Measurements from ENCODE around the gene SGTA. TPM values are rescaled to one million over a fixed set of nuclear protein-coding genes. Genes with fewer than 3 reads are reported as not detected.
A peak's percentile ranks its signal among the peaks of the same experiment; 100 is the strongest.

The SGTA gene
- total and polyA plus RNA-seq, 2 of the 13 experiments (the other 11 are each of a cell fraction or from before 2014, with no cell fraction given): 43.9 to 47.4 TPM

DNA sequence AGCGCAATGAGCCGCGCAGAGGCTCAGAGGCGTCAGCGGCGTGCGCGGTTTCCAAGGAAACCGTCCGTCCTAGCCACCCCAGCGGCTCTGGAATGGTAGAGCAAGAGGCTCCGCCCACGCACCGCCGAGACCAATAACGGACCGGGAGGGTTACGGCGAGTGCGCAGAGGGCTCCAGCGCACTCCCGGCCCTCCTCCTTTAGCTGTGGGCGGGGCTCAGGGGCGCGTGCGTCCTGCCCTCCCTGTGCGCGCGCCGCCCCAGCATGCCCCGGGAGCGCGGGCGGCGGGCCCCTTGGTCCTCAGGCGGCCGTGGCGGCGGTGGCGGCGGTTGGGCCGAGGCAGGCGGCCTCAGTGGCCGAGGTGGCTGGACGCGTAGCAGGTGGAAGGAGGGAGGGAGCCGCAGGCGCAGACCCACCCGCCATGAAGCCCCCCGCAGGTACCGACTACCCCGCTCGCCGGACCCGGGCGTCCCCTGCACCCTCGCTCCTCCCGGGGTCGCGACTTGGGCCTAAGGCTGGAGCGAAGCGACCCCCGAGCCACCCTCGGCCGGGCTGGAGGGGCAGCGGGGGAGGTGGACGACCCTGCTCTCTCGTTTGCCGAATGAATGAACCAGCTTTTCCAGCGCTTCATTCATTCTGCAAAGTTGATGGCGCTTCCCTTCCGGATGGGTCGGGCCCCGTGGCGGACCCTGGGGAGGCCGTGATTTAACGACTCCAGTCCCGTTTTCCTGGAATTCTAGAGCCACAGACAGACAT, 2.3 kb upstream of the SGTA start, which contains the start of gene THOP1 (continued):
- TF ChIP-seq ZC3H4 (CRISPR knock-in tag; IDR thresholded peaks at IDR 0.05; ENCODE audit: borderline replicate concordance) (no peak), ZNF644 (CRISPR knock-in tag; IDR thresholded peaks at IDR 0.05; ENCODE audit: low read depth) (no peak), TARDBP (CRISPR knock-in tag; IDR thresholded peaks at IDR 0.05) (peak; percentile 44; the same call in 1 of the 2 replicates), FOXK2 (IDR thresholded peaks at IDR 0.05) (no peak), CREB1 (IDR thresholded peaks at IDR 0.05) (peak; percentile 40; the same call in 1 of the 2 replicates), CREB1 (CRISPR knock-in tag; IDR thresholded peaks at IDR 0.05) (no peak), DNMT1 (CRISPR knock-in tag; IDR thresholded peaks at IDR 0.05) (0 out of 2 replicates have a peak, but pooled peaks have one; percentile 59), POGZ (CRISPR knock-in tag; IDR thresholded peaks at IDR 0.05) (peak; percentile 30; the same call in 1 of the 2 replicates), RFX5 (IDR thresholded peaks at IDR 0.05; ENCODE audit: low read depth, low read length) (no peak), ASH2L (IDR thresholded peaks at IDR 0.05; ENCODE audit: insufficient read length, low read depth, low read length) (peak; percentile 39), ARNT2 (CRISPR knock-in tag; IDR thresholded peaks at IDR 0.05; ENCODE audit: low read depth) (peak; percentile 84; the same call in 1 of the 2 replicates), BRD4 (CRISPR knock-in tag; IDR thresholded peaks at IDR 0.05) (0 out of 2 replicates have a peak, but pooled peaks have one; percentile 30), ZNF781 (CRISPR knock-in tag; IDR thresholded peaks at IDR 0.05; ENCODE audit: borderline replicate concordance, not compliant biosample characterization) (no peak)
- TF ChIP-seq, protein P1, sequence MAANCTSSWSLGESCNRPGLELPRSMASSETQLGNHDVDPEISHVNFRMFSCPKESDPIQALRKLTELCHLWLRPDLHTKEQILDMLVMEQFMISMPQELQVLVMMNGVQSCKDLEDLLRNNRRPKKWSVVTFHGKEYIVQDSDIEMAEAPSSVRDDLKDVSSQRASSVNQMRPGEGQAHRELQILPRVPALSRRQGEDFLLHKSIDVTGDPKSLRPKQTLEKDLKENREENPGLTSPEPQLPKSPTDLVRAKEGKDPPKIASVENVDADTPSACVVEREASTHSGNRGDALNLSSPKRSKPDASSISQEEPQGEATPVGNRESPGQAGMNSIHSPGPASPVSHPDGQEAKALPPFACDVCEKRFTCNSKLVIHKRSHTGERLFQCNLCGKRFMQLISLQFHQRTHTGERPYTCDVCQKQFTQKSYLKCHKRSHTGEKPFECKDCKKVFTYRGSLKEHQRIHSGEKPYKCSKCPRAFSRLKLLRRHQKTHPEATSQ (CRISPR knock-in tag; IDR thresholded peaks at IDR 0.05; ENCODE audit: borderline replicate concordance): no peak
- TF ChIP-seq, protein P2, sequence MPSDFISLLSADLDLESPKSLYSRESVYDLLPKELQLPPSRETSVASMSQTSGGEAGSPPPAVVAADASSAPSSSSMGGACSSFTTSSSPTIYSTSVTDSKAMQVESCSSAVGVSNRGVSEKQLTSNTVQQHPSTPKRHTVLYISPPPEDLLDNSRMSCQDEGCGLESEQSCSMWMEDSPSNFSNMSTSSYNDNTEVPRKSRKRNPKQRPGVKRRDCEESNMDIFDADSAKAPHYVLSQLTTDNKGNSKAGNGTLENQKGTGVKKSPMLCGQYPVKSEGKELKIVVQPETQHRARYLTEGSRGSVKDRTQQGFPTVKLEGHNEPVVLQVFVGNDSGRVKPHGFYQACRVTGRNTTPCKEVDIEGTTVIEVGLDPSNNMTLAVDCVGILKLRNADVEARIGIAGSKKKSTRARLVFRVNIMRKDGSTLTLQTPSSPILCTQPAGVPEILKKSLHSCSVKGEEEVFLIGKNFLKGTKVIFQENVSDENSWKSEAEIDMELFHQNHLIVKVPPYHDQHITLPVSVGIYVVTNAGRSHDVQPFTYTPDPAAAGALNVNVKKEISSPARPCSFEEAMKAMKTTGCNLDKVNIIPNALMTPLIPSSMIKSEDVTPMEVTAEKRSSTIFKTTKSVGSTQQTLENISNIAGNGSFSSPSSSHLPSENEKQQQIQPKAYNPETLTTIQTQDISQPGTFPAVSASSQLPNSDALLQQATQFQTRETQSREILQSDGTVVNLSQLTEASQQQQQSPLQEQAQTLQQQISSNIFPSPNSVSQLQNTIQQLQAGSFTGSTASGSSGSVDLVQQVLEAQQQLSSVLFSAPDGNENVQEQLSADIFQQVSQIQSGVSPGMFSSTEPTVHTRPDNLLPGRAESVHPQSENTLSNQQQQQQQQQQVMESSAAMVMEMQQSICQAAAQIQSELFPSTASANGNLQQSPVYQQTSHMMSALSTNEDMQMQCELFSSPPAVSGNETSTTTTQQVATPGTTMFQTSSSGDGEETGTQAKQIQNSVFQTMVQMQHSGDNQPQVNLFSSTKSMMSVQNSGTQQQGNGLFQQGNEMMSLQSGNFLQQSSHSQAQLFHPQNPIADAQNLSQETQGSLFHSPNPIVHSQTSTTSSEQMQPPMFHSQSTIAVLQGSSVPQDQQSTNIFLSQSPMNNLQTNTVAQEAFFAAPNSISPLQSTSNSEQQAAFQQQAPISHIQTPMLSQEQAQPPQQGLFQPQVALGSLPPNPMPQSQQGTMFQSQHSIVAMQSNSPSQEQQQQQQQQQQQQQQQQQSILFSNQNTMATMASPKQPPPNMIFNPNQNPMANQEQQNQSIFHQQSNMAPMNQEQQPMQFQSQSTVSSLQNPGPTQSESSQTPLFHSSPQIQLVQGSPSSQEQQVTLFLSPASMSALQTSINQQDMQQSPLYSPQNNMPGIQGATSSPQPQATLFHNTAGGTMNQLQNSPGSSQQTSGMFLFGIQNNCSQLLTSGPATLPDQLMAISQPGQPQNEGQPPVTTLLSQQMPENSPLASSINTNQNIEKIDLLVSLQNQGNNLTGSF (CRISPR knock-in tag; IDR thresholded peaks at IDR 0.05): no peak; the same call in 1 of the 2 replicates
- TF ChIP-seq, protein P3, sequence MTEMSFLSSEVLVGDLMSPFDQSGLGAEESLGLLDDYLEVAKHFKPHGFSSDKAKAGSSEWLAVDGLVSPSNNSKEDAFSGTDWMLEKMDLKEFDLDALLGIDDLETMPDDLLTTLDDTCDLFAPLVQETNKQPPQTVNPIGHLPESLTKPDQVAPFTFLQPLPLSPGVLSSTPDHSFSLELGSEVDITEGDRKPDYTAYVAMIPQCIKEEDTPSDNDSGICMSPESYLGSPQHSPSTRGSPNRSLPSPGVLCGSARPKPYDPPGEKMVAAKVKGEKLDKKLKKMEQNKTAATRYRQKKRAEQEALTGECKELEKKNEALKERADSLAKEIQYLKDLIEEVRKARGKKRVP (CRISPR knock-in tag; IDR thresholded peaks at IDR 0.05): no peak
- TF ChIP-seq, protein P4, sequence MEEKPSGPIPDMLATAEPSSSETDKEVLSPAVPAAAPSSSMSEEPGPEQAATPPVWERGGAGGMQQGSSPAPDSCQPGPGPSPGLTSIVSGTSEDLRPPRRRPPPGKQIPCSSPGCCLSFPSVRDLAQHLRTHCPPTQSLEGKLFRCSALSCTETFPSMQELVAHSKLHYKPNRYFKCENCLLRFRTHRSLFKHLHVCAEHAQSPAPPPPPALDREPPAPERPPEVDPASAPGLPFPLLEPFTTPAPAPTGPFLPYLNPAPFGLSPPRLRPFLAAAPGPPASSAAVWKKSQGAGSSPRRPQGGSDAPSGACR (CRISPR knock-in tag; IDR thresholded peaks at IDR 0.05): 0 out of 2 replicates have a peak, but pooled peaks have one; percentile 23
- TF ChIP-seq, protein P5, sequence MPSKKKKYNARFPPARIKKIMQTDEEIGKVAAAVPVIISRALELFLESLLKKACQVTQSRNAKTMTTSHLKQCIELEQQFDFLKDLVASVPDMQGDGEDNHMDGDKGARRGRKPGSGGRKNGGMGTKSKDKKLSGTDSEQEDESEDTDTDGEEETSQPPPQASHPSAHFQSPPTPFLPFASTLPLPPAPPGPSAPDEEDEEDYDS (CRISPR knock-in tag; IDR thresholded peaks at IDR 0.05): peak; percentile 55; the same call in 1 of the 2 replicates

All from HepG2 (cell line).